ENCODE data around the gene IL6R. TPM values are rescaled to one million over a fixed set of nuclear protein-coding genes. Genes with fewer than 3 reads are reported as not detected.

Gene IL6R
- total and polyA plus RNA-seq, 2 donors (not counting 1 experiment from before 2014, with no cell fraction given), result 3.5 to 5.3 TPM

DNA sequence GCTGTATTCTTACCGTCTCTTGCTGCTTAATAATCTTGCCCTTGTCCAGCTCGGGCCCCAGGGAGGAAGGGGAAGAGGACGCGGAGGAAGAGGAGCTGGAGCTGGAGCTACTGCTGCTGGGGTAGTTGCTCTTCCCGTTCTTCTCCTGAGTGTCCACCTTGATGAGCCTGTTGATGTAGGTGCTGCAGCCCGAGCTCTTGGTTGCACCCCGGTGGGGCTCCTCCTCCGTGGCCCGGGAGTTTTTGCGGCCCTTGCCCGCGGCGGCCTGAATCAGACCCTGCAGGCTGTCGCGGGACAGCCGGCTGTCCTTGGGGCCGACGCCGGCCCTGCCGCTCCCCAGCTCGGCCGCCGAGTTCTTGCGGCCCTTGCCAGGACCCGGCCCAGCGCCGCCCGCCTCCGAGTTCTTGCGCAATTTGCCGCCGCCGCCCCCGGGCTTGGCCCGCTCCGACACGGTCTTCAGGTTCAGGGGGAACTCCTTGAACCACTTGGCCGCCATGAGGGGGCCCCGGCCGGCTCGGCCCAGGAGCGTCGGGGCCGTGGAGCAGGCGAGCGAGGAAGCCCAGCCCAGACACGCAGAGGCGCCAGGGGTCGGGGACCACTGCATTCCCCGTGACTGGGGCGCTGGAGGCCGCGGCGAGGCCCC, 96.4 kb downstream of the IL6R start:
- Histone ChIP-seq H3K4me3 (ENCODE audit: control extremely low read depth in 1 of 5, extremely low read depth in 1 of 5, insufficient read depth in 1 of 5, low read depth in 2 of 5, low read length in 4 of 5) (peak overlapping the region in 3 of 5 experiments; percentile 7 to 50 (median 44)), H3K4me2 (replicated peaks; ENCODE audit: low read depth, low read length, poor library complexity, severe bottlenecking) (peak overlapping the region; percentile 89), H3K4me1 (ENCODE audit: control insufficient read depth in 2 of 2, insufficient read depth in 2 of 2, low read length in 2 of 2) (peaks cover 23 to 28% of the 10 kb centered on the region in 2 donors), H3K36me3 (replicated peaks in 1 of 2; ENCODE audit: control extremely low read depth in 1 of 2, control insufficient read depth in 1 of 2, extremely low read depth in 1 of 2, insufficient read depth in 2 of 2, low read length in 1 of 2) (no peaks in the 10 kb centered on the region), H3K9me3 (ENCODE audit: control extremely low read depth in 1 of 3, control insufficient read depth in 2 of 3, insufficient read depth in 1 of 3, low read length in 2 of 3) (peaks cover 0 to 14% (median 4%) of the 10 kb centered on the region in 3 donors), H2AFZ (ENCODE audit: insufficient read depth, low read depth, low read length, poor library complexity, severe bottlenecking) (peak overlapping the region; percentile 67), H3K79me2 (ENCODE audit: control insufficient read depth, insufficient read depth, low read length) (no peaks in the 10 kb centered on the region), H3K27ac (ENCODE audit: low read length in 2 of 2) (no peak overlapping the region), H3K9ac (ENCODE audit: low read length) (peak overlapping the region; percentile 57), H3K27me3 (replicated peaks in 1 of 4; ENCODE audit: control extremely low read depth in 1 of 4, control insufficient read depth in 3 of 4, insufficient read depth in 4 of 4, low read length in 3 of 4) (peaks cover 0 to 51% (median 30%) of the 10 kb centered on the region in 4 experiments), H4K20me1 (ENCODE audit: control insufficient read depth, insufficient read depth, low read length, poor library complexity, severe bottlenecking) (no peaks in the 10 kb centered on the region)
- TF ChIP-seq EZH2 (IDR thresholded peaks at IDR 0.05; ENCODE audit: borderline replicate concordance, insufficient read depth, low read depth, low read length, poor library complexity, severe bottlenecking), result peak; percentile 44
- TF ChIP-seq, protein P1, sequence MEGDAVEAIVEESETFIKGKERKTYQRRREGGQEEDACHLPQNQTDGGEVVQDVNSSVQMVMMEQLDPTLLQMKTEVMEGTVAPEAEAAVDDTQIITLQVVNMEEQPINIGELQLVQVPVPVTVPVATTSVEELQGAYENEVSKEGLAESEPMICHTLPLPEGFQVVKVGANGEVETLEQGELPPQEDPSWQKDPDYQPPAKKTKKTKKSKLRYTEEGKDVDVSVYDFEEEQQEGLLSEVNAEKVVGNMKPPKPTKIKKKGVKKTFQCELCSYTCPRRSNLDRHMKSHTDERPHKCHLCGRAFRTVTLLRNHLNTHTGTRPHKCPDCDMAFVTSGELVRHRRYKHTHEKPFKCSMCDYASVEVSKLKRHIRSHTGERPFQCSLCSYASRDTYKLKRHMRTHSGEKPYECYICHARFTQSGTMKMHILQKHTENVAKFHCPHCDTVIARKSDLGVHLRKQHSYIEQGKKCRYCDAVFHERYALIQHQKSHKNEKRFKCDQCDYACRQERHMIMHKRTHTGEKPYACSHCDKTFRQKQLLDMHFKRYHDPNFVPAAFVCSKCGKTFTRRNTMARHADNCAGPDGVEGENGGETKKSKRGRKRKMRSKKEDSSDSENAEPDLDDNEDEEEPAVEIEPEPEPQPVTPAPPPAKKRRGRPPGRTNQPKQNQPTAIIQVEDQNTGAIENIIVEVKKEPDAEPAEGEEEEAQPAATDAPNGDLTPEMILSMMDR (IDR thresholded peaks at IDR 0.05), result no peak
- 26% methylated on average over 54 of the region's 54 CpGs for WGBS (ENCODE audit: insufficient coverage)
- H3K27me3 Mint-ChIP-seq, result peaks cover 32% of the 10 kb centered on the region
- H3K27ac Mint-ChIP-seq, result no peak overlapping the region
- POLR2A ChIA-PET, result no interaction called here
- DNase-seq (peak; percentile 49), ATAC-seq (ENCODE audit: low read depth) (peak; percentile 18)
- no peaks in the 10 kb centered on the region for H3K9me3 Mint-ChIP-seq (ENCODE audit: insufficient read depth)
- intact Hi-C loops (cut with micrococcal nuclease), result no loop called here
- H3K4me1 Mint-ChIP-seq, result peaks cover 28% of the 10 kb centered on the region
- CTCF ChIA-PET, result interaction anchor here (0.9 to 1.7 kb wide), 2 partner anchors 22 to 45 kb away, joined by 3 to 8 read pairs; no protein-coding TSS in a partner anchor
- peak overlapping the region; percentile 75 for H3K4me3 Mint-ChIP-seq

DNA sequence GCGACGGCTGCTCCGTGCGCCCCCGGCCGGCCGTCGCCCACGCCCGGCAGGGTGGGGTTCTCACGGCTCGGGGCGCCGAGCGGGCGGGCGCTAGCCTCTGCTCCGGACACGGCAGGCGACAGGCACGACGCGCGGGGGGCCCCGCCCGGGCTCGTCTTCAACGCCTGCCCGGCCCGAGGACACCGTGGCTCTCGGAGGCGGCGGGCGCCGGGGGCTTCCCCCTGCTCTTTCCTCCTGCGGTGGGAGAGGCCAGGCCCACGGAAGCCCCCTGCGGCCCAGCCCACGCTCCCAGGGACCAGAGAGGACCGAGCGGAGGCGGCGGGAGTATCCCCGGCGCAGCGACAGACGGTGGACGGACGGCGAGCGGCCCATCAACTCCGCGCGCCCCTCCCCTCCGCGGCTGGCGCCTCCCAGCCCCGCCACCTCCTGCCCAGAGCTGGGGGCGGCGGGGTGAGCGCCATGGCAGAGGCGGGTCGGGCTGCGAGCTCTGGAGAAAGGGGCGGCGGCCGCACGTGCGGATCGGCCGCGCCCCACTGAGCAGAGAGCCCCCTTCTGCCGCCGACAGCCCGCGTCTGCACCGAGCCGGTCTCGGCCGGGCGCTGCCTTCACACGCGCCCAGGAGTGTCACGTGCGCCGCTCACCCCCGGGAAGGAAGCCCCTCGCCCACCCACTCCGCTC, 97.1 kb downstream of the IL6R start, which contains the start of the genes SHE and TDRD10:
Gene SHE, minus strand, starts transcription at position 347 of the 678 bp plus-strand sequence. CDS start 386 bp downstream, outside the sequence.
Gene TDRD10, plus strand, starts transcription at position 154 of the 678 bp plus-strand sequence. CDS start 4,685 bp downstream, outside the sequence.
- intact Hi-C loops (cut with micrococcal nuclease), result no loop called here
- peaks cover 36% of the 10 kb centered on the region for H3K27me3 Mint-ChIP-seq
- H3K27ac Mint-ChIP-seq, result no peak within 1 kb of the TSS
- peak; percentile 79 for TF ChIP-seq EZH2 (IDR thresholded peaks at IDR 0.05; ENCODE audit: borderline replicate concordance, insufficient read depth, low read depth, low read length, poor library complexity, severe bottlenecking)
- TF ChIP-seq, protein P1 (IDR thresholded peaks at IDR 0.05), result no peak
- ATAC-seq (ENCODE audit: low read depth), result peak; percentile 51
- H3K27me3 ChIP-seq (replicated peaks in 1 of 4; ENCODE audit: control extremely low read depth in 1 of 4, control insufficient read depth in 3 of 4, insufficient read depth in 4 of 4, low read length in 3 of 4), result peaks cover 0 to 56% (median 30%) of the 10 kb centered on the region in 4 experiments
- peak within 1 kb of the TSS; percentile 89 for H3K4me2 ChIP-seq (replicated peaks; ENCODE audit: low read depth, low read length, poor library complexity, severe bottlenecking)
- H3K9me3 ChIP-seq (ENCODE audit: control extremely low read depth in 1 of 3, control insufficient read depth in 2 of 3, insufficient read depth in 1 of 3, low read length in 2 of 3), result peaks cover 0 to 14% (median 4%) of the 10 kb centered on the region in 3 donors
- H3K4me3 Mint-ChIP-seq, result peak within 1 kb of the TSS; percentile 76
- no peaks in the 10 kb centered on the region for H4K20me1 ChIP-seq (ENCODE audit: control insufficient read depth, insufficient read depth, low read length, poor library complexity, severe bottlenecking)
- no peaks in the 10 kb centered on the region for H3K9me3 Mint-ChIP-seq (ENCODE audit: insufficient read depth)
- H3K27ac ChIP-seq (ENCODE audit: low read length in 2 of 2), result no peak within 1 kb of the TSS
- peak; percentile 49 for DNase-seq
- H3K36me3 ChIP-seq (replicated peaks in 1 of 2; ENCODE audit: control extremely low read depth in 1 of 2, control insufficient read depth in 1 of 2, extremely low read depth in 1 of 2, insufficient read depth in 2 of 2, low read length in 1 of 2), result no peaks in the 10 kb centered on the region
- peak within 1 kb of the TSS; percentile 57 for H3K9ac ChIP-seq (ENCODE audit: low read length)
- ChIA-PET POLR2A (no interaction called here), CTCF (no interaction called here)
- no peaks in the 10 kb centered on the region for H3K79me2 ChIP-seq (ENCODE audit: control insufficient read depth, insufficient read depth, low read length)
- 5% methylated on average over 90 of the region's 90 CpGs for WGBS (ENCODE audit: insufficient coverage)
- H3K4me3 ChIP-seq (ENCODE audit: control extremely low read depth in 1 of 5, extremely low read depth in 1 of 5, insufficient read depth in 1 of 5, low read depth in 2 of 5, low read length in 4 of 5), result peak within 1 kb of the TSS in 3 of 5 experiments; percentile 38 to 50 (median 44)
- peaks cover 18 to 22% of the 10 kb centered on the region in 2 donors for H3K4me1 ChIP-seq (ENCODE audit: control insufficient read depth in 2 of 2, insufficient read depth in 2 of 2, low read length in 2 of 2)
- H2AFZ ChIP-seq (ENCODE audit: insufficient read depth, low read depth, low read length, poor library complexity, severe bottlenecking), result peak within 1 kb of the TSS; percentile 67
- peaks cover 22% of the 10 kb centered on the region for H3K4me1 Mint-ChIP-seq

Data from B cell (primary cell).